D341Med (cell line): ENCODE results near the gene RAC3.

Experiments used
- DNase-seq: peaks from one replicate; pipeline ENCODE4 v3.0.0; 2012; ENCODE audit warnings: low spot score

Gene RAC3

GRCh38 chr17:82055965-82056728 is 24.7 kb downstream of the RAC3 start:
- no peak for DNase-seq

- DNase-seq = no peak
Measured at GRCh38 chr17:82056729-82057621, 25.5 kb downstream of the RAC3 start.

- no peak for DNase-seq
Measured at GRCh38 chr17:82058230-82058854, 26.9 kb downstream of the RAC3 start.

- DNase-seq = no peak
Measured at GRCh38 chr17:82058855-82059249, 27.4 kb downstream of the RAC3 start.

- DNase-seq = no peak
Measured at GRCh38 chr17:82059272-82060000, 28.0 kb downstream of the RAC3 start.

- no peak for DNase-seq
Measured at GRCh38 chr17:82060001-82060380, 28.5 kb downstream of the RAC3 start.

- DNase-seq = no peak
Measured at GRCh38 chr17:82060614-82061013, 29.1 kb downstream of the RAC3 start.

GRCh38 chr17:82061047-82061925 is 29.8 kb downstream of the RAC3 start:
- no peak for DNase-seq

GRCh38 chr17:82062076-82062983 is 30.9 kb downstream of the RAC3 start:
- no peak for DNase-seq

GRCh38 chr17:82062984-82063368 is 31.5 kb downstream of the RAC3 start:
- DNase-seq = no peak

- no peak for DNase-seq
Measured at GRCh38 chr17:82063424-82064415, 32.2 kb downstream of the RAC3 start.

GRCh38 chr17:82064433-82065192 is 33.1 kb downstream of the RAC3 start:
- no peak for DNase-seq

- no peak for DNase-seq
Measured at GRCh38 chr17:82065193-82065637, 33.7 kb downstream of the RAC3 start.

GRCh38 chr17:82065638-82066303 is 34.3 kb downstream of the RAC3 start, which contains the start of gene DUS1L:
DUS1L (minus strand) TSS chr17:82065804; CDS start chr17:82065059, 745 bp downstream.
- DNase-seq = peak; percentile 99

- no peak for DNase-seq
Measured at GRCh38 chr17:82070611-82071010, 39.1 kb downstream of the RAC3 start.

- no peak for DNase-seq
Measured at GRCh38 chr17:82072827-82073226, 41.3 kb downstream of the RAC3 start.

GRCh38 chr17:82073446-82073845 is 42.0 kb downstream of the RAC3 start:
- no peak for DNase-seq
